GM20000 (cell line): ENCODE measurements around the gene POFUT2.

ENCODE experiments used
- DNase-seq: peaks from one replicate; pipeline ENCODE4 v3.0.0; 2012; ENCODE audit warnings: low spot score
- CTCF ChIP-seq: IDR thresholded peaks from 2 replicates; pipeline ENCODE4 v1.5.1; 2012; ENCODE audit warnings: mild to moderate bottlenecking, control low read depth; ENCODE audit errors: extremely low read depth, missing control alignments

Gene POFUT2

DNA sequence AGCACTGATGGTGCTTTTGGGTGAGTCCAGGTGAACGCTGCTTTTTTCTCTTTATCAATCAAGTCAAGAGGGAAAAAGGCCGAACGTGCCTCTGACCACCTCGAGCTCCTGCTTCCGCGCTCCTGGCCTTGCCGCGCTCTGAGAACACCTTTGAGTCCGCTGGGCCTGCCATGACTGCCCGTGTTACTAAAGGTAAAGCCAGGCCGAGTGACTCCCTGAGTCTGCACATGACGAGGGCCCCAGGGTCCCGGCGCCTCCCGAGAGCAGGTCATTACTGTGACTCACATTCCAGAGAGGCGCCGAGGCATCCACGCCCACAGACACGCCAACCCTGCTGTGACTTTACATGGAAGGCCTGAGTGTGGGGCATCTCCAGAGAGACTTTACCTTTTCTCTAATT is 11.1 kb downstream of the POFUT2 start:
- TF ChIP-seq CTCF = no peak
- DNase-seq = no peak

DNA sequence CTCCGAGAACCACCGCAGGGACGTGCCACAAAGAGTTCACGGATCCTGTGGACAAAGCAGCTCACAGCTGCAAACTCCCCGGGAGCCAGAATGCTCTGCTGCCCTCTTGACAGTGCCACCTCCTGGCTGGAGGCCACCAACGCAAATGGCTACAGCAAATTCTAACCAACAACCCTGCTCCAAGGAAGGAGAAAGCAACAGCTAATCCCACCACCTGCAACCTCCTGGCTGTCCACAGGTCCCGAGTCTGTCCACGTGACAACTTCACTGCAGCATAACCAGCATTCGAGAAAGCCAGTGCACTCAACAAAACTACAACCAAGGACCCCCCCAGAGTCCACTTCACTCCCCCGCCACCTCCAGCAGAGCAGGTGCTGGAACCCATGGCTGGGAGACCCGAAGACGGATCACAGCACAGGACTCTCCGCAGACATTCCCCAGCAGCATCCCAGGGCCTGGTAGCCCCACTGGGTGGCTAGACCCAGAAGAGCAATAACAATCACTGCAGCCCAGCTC is 17.3 kb downstream of the POFUT2 start:
- DNase-seq = no peak
- peak; percentile 6 for TF ChIP-seq CTCF

- no peak for DNase-seq
Observed at GRCh38 chr21:45269861-45270260, 17.8 kb downstream of the POFUT2 start.

DNA sequence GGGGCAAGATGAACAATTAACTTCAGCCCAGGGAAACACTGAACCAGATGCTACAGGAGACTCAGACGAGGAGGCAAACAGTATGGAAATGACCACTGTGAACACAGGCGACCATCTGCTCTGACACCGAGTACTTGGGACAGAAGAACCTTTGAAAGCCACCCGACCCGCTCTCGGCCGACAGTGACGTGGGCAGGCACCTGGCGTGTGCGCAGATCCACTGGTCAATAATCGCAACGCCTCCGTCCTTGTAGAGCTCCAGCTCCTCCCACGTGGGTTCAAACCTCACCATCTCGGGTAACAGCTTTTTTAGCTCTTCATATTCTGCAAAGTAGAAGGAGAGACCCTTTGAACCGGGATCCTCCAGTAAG is 20.3 kb downstream of the POFUT2 start:
- no peak for DNase-seq
- TF ChIP-seq CTCF = no peak

More at GRCh38 chr21:45269861-45270260, 17.8 kb downstream of the POFUT2 start:
- TF ChIP-seq CTCF = no peak

GRCh38 chr21:45266518-45267389 is 20.9 kb downstream of the POFUT2 start:
- no peak for DNase-seq

DNA sequence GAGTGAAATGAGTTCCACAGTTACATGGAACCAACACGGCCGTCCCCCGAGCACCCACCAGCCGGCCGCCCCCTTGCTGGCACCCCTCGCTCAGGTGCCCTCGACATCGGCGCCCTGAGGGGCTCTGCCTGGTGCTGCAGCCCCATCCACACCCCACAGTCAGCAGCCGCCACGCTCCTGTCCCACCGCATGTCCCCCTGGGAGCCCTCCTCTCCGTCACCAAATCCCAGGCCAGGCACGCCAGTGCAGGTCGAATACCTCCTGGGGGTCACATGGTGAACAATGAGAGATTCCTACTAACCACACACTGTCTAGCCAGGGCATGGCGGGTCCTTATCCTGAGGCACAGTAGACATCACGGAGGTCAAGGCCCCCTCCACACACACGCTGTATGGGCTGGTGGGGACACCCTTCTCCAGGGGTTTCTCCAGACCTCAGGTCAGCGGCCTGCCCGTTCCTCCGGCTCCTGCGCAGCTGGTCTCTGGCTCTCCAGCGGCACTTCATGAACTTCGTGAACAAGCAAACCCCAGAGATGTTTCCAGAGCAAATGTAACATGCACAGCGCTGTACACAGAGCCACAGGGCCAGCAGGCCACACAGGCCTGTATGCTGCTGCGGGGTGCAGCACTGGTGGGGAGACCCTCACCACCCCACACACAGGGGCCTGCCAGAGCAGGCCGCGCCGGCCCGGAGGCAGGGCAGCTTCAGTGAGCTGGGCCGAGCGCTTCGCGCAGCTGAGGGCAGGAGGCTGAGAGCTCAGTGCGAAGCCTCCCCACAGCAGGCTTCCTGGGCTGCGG is 21.8 kb downstream of the POFUT2 start:
- DNase-seq = no peak

More at GRCh38 chr21:45266518-45267389, 20.9 kb downstream of the POFUT2 start:
- TF ChIP-seq CTCF = no peak

More for the DNA sequence above, 21.8 kb downstream of the POFUT2 start:
- TF ChIP-seq CTCF = no peak
